CD1c-positive myeloid dendritic cell (primary cell): ENCODE data around the gene MACF1.

ENCODE experiments used
- DNase-seq: peaks from one replicate; pipeline ENCODE4 v3.0.0-alpha.2; 2016; ENCODE audit errors: extremely low spot score

MACF1 gene

DNA sequence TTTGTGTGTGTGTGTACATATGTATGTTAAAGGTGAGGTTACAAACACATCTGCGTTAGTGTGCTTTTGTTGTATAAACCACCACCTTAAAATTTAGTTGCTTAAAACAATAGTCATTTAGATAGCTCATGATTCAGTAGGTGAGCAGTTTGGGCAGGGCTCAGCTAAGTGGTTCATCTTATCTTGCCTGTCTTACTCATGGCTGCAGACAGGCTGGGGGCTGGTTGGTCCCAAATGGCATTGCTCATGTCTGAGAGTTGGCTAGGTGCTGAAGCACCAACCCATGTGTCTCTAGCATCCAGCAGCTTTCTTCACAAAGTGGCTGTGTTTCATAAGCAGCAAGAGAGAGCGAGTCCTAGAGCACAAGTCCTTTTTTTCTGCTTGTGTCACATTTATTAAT, 91.4 kb downstream of the MACF1 start:
- no peak for DNase-seq

- no peak for DNase-seq
Measured at GRCh38 chr1:39297551-39297950, 93.1 kb downstream of the MACF1 start.

- DNase-seq = no peak
Measured at GRCh38 chr1:39301606-39302005, 97.1 kb downstream of the MACF1 start.

- DNase-seq = no peak
Measured at GRCh38 chr1:39305555-39305954, 101.1 kb downstream of the MACF1 start.

- peak; percentile 2 for DNase-seq
Measured at GRCh38 chr1:39310015-39310414, 105.5 kb downstream of the MACF1 start.

- DNase-seq = no peak
Measured at GRCh38 chr1:39310691-39311090, 106.2 kb downstream of the MACF1 start.

DNA sequence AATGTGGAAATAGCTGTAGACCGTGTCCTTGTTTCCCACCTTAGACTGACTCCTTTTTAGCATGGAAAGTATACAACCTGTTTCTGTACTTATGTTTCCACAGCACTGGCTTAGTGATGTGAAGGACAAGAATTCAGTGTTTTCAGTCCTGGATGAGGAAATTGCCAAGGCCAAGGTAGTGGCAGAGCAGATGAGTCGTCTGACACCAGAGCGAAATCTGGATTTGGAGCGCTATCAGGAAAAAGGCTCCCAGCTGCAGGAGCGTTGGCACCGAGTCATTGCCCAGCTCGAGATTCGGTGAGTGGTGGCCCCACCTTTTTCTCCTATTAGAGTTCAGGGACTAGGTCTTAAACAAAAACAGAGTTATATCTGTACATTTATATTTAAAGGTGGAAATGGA, 112.6 kb downstream of the MACF1 start:
- DNase-seq = no peak

DNA sequence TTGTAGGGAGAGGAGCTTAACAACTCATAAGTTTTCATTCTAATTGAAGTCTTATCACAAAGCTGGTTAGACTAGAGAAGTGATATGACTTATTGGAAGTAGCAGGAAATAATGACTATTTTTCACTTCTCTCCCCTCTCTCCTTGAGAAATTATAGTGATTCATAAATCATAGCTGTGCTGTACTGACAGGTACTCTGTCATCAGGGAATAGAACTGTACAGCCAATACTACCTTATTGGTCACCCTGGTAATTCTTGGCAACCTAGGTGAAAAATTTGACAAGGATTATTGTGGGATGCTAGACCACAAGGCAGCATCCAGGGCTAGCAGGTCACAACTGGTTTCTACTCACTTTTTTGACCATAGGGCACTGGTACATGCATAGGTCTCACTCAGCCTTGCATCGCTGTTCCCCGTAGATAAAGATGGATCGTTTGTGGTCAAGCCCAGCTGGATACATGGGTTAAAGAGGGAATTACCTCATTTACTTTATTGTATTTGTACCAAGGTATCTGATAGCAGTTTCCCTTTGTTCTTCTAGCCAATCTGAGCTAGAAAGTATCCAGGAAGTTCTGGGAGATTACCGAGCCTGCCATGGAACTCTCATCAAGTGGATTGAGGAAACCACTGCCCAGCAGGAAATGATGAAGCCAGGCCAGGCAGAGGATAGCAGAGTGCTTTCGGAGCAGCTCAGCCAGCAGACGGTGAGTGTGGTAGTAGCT, 113.6 kb downstream of the MACF1 start:
- no peak for DNase-seq

DNA sequence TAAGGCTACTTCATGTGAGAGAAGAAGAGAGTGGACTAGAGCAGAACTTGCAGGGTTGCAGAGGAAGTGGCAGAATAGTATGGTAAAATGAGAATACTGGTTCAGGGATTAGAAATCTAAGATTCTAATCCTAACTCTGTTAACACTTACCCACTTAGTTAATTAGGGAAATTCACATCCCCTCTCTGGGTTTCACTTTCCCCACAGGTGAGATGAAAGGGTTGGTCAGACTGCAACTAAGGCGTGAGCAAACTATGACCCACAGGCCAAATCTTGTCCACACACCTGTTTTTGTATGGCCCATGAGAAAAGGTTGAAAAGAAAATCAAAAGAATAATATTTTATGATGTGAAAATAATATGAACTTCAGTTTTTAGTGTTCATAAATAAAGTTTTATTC, 117.5 kb downstream of the MACF1 start:
- DNase-seq = no peak

DNA sequence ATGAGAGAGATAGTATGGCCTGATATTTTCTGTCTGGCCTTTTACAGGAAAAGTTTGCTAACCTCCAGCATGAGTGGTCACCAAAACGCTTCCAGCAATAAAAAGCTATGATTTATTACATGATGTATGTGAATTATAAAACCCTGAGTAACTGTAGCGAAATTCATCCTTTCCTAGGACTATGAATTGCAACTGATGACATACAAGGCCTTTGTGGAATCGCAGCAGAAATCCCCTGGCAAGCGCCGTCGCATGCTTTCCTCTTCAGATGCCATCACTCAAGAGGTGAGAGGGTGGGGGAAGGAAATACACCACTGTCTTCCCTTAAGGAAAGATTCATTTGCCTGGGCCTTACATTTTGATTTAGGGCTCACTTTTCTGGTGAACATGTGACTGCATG, 117.9 kb downstream of the MACF1 start:
- no peak for DNase-seq

- DNase-seq = no peak
Measured at GRCh38 chr1:39324888-39325287, 120.4 kb downstream of the MACF1 start.

DNA sequence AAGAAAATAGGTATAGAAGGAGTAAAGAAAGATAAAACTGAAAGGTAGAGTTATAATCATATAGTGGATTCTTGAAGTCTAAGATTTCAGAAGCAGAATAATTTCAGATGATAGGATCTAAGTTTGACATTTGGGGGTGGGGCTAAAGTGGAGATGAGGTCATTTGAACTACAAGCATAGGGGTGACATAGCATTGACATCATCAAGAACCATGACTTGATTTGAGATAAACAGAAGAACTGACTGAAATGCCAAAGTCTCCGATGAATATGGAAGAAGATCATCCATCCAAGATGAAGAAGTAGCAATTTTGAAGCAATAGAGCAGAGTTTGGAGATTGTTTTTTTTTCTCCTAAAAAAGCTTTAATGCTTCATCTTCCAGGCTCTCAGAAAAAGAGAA, 122.3 kb downstream of the MACF1 start:
- no peak for DNase-seq

DNA sequence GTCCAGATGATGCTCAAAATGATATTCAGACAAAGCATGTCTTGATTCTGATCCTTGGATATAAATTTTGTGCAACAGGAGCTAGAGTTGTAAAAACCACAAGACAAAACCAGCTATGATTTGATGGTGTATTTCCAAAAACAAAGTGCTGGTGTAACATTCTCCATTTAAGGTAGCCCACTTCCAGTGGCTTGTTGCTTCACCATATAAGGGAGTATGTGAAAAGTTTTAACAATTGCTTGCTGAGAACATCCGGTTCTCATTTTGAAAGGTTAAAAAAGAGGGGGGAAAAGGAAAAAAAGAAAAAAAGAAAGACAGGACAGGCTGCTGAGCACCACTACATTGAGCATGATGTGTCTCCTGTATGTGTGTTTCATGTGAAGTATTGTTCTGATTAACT, 123.6 kb downstream of the MACF1 start:
- no peak for DNase-seq

DNA sequence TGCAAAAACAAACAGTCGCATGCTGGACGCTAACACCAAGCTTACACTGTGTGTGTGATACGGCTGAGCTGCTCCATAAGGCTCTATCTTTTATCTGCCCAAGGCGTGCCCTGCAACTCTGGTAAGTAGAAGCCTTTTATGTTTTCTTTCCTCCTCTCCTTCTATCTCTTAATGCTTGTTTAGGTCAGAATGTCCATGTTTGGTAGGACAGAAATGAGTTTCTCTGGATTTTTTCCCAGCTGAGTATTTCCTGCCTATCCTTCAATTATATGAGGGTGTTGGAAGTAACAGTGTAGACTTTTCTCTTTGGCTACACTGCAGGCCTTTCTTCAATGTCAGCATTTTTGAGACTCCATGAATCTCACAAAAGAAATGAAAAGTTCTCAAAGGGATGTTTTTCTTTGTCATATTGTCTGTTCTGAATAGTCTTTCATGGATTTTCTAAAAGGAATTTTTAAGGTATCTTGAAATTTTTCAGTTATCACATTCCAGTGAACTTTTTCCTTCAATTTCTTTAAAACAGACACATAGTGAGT, 124.2 kb downstream of the MACF1 start:
- DNase-seq = no peak

DNA sequence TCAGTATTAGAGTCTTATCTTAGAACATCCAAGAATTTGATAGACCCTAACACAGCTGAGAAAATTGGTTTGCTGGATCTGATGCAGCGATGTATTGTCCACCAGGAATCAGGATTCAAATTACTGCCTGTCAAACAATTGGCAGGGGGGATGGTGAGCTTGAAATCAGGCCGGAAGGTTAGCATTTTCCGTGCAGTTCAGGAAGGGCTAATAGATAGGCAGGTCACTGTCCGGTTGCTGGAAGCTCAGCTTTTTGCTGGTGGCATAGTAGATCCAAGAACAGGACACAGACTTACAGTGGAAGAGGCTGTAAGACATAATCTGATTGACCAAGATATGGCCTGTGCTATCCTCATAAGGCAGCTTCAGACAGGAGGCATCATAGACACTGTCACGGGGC, 127.2 kb downstream of the MACF1 start:
- no peak for DNase-seq

- DNase-seq = no peak
Measured at GRCh38 chr1:39332291-39332690, 127.8 kb downstream of the MACF1 start.

GRCh38 chr1:39332828-39333227, 128.3 kb downstream of the MACF1 start:
- DNase-seq = no peak

DNA sequence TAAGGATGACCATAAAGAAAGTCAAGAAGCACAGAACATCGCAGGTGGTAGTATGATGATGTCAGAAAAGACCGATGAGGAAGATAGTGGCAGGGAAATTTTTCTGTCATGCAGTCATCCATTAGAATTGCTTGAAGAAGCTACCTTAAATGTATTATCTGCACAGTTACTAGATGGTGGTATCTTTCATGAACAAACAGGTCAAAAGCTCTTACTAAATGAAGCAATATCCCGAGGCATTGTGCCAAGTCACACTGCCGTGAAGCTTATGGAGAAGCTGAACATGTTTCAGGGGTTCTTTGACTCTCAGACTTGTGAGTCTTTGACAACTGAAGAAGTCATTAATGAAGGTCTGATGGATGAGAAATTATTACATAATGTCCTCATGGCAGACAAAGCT, 128.8 kb downstream of the MACF1 start:
- no peak for DNase-seq

DNA sequence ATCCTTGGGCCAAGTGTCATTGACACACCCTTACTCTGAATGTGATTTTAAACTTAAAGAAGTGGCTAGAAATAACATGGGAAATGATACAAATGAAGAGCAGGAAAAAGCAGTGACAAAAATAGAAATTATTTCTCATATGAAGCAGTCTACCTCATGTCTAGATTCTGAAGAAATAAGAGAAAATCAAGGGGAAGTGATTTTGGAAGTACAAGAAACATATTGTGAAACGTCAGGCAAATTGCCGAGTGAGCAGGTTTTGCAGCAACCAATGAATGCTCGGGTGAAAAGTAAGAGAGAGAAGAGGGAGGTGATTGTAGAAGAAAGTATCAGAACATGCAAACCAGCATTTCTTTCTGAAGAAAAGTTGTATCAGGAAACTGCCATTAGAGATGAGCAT, 130.7 kb downstream of the MACF1 start:
- peak; percentile 16 for DNase-seq

- no peak for DNase-seq
Measured at GRCh38 chr1:39337067-39337466, 132.6 kb downstream of the MACF1 start.

GRCh38 chr1:39342776-39343175, 138.3 kb downstream of the MACF1 start:
- DNase-seq = no peak

DNA sequence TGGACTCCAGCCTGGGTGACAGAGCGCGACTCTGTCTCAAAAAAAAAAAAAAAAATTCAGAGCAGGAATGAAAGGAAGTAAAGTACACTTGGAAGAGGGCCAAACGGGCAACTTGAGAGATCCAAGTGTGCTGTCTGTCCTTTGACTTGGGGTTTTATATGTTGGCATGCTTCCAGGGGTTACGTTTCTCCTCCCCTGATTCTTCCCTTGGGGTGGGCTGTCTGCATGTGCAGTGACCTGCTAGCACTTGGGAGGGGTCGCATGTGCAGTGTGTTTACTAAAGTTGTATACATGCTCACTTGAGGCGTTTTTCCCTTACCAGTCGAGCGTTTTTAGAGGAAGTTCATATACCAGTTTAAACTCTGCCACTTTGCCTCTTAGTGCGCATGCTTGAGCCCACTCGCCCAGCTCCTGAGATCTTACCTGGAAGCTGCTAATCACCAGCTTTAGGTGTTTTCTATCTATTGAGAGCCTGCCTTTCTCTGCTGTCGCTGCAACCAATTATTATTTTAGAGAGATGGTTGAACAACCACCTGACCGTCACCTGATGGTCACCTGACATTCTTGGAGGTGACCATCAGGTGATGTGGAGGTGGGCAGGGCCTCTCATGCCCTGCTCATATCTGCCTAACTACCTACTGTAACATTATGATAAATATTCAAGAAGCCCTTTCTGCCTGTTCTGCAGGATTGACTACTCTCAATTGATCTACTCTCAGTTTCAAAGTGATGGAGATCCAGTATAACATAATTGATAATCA, 140.1 kb downstream of the MACF1 start:
- DNase-seq = no peak

DNA sequence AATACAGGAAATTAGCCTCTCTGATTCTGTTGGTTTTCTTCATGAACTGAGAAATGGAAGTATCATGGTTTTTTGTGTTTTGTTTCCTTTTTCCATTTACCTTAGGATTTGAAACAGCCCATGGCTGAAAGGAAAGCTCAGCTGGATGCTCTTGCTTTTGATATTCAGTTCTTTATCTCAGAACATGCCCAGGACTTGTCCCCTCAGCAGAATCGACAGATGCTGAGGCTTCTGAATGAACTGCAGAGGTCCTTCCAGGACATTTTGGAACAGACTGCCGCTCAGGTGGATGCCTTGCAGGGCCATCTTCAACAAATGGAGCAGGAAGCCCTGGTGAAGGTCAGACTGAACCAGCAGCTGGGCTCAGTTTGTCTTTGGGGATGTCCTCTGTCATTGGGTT, 142.4 kb downstream of the MACF1 start:
- no peak for DNase-seq
